Thoracic aorta (tissue), 2 donors: ENCODE measurements around the gene CFAP91. TPM values are rescaled to one million over a fixed set of nuclear protein-coding genes. Genes with fewer than 3 reads are reported as not detected.

ENCODE experiments used
- ATAC-seq: fragments of 150-250 bp; one replicate; pipeline ENCODE4 v1.8.0; 2017; ENCODE audit warnings: low read depth; ENCODE audit not compliant: insufficient number of reproducible peaks, low FRiP score
- DNase-seq: peaks from one replicate; pipeline ENCODE4 v3.0.0-alpha.2; 2020; ENCODE audit warnings: low spot score
- H3K27ac ChIP-seq, 2 donors: fragments of 200-600 bp; sonication (generic); 1 replicate in 1 of 2; 2 replicates in 1 of 2; pipeline ENCODE4 v1.5.1; 2016; ENCODE audit warnings: mild to moderate bottlenecking in 2 of 2, moderate library complexity in 2 of 2
- H3K27me3 ChIP-seq: fragments of 200-600 bp; sonication (generic); replicated peaks from 2 replicates; pipeline ENCODE4 v1.6.0; 2016; ENCODE audit warnings: mild to moderate bottlenecking; ENCODE audit not compliant: insufficient read depth
- H3K36me3 ChIP-seq: fragments of 200-600 bp; sonication (generic); one replicate; pipeline ENCODE4 v1.5.1; 2016
- H3K4me1 ChIP-seq, 2 donors: fragments of 200-600 bp; sonication (generic); 1 replicate in 1 of 2; 2 replicates in 1 of 2; pipeline versions ENCODE4 v1.5.1 to v1.6.0; 2016; ENCODE audit warnings: low read depth in 2 of 2, mild to moderate bottlenecking in 1 of 2; ENCODE audit not compliant: control insufficient read depth in 1 of 2
- H3K4me3 ChIP-seq: fragments of 200-600 bp; sonication (generic); 2 replicates; pipeline ENCODE4 v1.5.1; 2016; ENCODE audit warnings: mild to moderate bottlenecking
- H3K9me3 ChIP-seq: fragments of 200-600 bp; sonication (generic); 2 replicates; pipeline ENCODE4 v1.5.1; 2016
- CTCF ChIP-seq: fragments of 200-600 bp; sonication (generic); IDR thresholded peaks from one replicate; pipeline ENCODE4 v1.5.1; 2019; ENCODE audit warnings: antibody characterized with exemption
- total RNA-seq, 2 donors: library from RNA; depleted of rRNA; stranded (reverse); fragments of >200 nt; gene quantifications; one replicate each; pipeline versions ENCODE4 v1.1.0 to v1.2.3, GENCODE V29; 2016

Gene CFAP91
- total RNA-seq, 2 donors from 2014 or later: 11.4 TPM; not detected in 1

GRCh38 chr3:119659606-119660291 is 43.1 kb upstream of the CFAP91 start:
- no peak for ATAC-seq
- DNase-seq: no peak
- no peak for TF ChIP-seq CTCF
- H3K27ac ChIP-seq: peak overlapping the region; percentile 67 to 80
- H3K4me1 ChIP-seq: peaks cover 19 to 60% of the 10 kb centered on the region in 2 donors
- no peaks in the 10 kb centered on the region for H3K9me3 ChIP-seq
- no peaks in the 10 kb centered on the region for H3K27me3 ChIP-seq
- peak overlapping the region; percentile 46 for H3K4me3 ChIP-seq
- no peaks in the 10 kb centered on the region for H3K36me3 ChIP-seq

GRCh38 chr3:119660474-119661440 is 42.1 kb upstream of the CFAP91 start, which contains the start of gene POPDC2:
Gene POPDC2 (minus strand): TSS chr3:119660589. CDS start chr3:119660423, 166 bp downstream.
- H3K9me3 ChIP-seq: no peaks in the 10 kb centered on the region
- DNase-seq (no peak), ATAC-seq (peak; percentile 33)
- H3K4me1 ChIP-seq: peaks cover 19 to 70% of the 10 kb centered on the region in 2 donors
- no peaks in the 10 kb centered on the region for H3K36me3 ChIP-seq
- H3K4me3 ChIP-seq: peak within 1 kb of the TSS; percentile 46
- H3K27ac ChIP-seq: peak within 1 kb of the TSS; percentile 67 to 80
- no peak for TF ChIP-seq CTCF
- no peaks in the 10 kb centered on the region for H3K27me3 ChIP-seq

- Histone ChIP-seq H3K9me3 (no peaks in the 10 kb centered on the region), H3K4me1 (peaks cover 15 to 66% of the 10 kb centered on the region in 2 donors), H3K27me3 (no peaks in the 10 kb centered on the region), H3K27ac (peak overlapping the region; percentile 37 to 49), H3K4me3 (no peak overlapping the region), H3K36me3 (no peaks in the 10 kb centered on the region)
- DNase-seq: no peak
- TF ChIP-seq CTCF: no peak
- no peak for ATAC-seq
These were observed 40.0 kb upstream of the CFAP91 start for GRCh38 chr3:119662604-119663373.

- ATAC-seq (no peak), DNase-seq (no peak)
- TF ChIP-seq CTCF: no peak
- H3K4me1 ChIP-seq: peaks cover 15 to 55% of the 10 kb centered on the region in 2 donors
- no peaks in the 10 kb centered on the region for H3K36me3 ChIP-seq
- no peak overlapping the region for H3K4me3 ChIP-seq
- H3K27me3 ChIP-seq: no peaks in the 10 kb centered on the region
- peak overlapping the region in 1 of 2 donors; percentile 49 for H3K27ac ChIP-seq
- H3K9me3 ChIP-seq: no peaks in the 10 kb centered on the region
These were observed 38.9 kb upstream of the CFAP91 start for GRCh38 chr3:119663885-119664284.
